HG03175 (cell line): Measurements from ENCODE around the gene HBEGF.
"Not testable (repeated sequence)": the region's sequence is repeated elsewhere in the genome, so short reads cannot be mapped to it uniquely, and the experiment has no call there.

Experiments
- ATAC-seq: cut with Tn5 transposase; IDR thresholded peaks from one replicate; pipeline ENCODE4 v1.9.1; 2021; ENCODE audit warnings: mild to moderate bottlenecking, moderate library complexity; ENCODE audit not compliant: unreplicated experiment

HBEGF gene

DNA sequence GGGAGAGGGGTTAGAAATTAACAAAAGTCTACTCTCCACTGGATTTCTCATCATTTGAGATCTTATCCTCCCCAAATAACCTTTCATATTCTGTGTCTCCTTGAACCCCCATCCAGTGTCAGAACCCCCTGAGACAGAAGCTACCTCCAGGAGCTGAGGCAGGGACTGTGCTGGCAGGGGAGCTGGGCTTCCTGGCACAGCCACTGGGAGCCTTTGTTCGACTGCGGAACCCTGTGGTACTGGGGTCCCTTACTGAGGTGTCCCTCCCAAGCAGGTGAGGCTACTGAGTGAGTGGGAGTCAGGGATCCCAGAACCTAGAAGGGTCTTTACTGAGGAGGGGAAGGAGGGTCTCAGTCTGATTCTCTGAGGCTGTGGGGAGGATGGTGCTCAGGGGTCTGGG is 15.5 kb upstream of the HBEGF start:
- no peak for ATAC-seq

DNA sequence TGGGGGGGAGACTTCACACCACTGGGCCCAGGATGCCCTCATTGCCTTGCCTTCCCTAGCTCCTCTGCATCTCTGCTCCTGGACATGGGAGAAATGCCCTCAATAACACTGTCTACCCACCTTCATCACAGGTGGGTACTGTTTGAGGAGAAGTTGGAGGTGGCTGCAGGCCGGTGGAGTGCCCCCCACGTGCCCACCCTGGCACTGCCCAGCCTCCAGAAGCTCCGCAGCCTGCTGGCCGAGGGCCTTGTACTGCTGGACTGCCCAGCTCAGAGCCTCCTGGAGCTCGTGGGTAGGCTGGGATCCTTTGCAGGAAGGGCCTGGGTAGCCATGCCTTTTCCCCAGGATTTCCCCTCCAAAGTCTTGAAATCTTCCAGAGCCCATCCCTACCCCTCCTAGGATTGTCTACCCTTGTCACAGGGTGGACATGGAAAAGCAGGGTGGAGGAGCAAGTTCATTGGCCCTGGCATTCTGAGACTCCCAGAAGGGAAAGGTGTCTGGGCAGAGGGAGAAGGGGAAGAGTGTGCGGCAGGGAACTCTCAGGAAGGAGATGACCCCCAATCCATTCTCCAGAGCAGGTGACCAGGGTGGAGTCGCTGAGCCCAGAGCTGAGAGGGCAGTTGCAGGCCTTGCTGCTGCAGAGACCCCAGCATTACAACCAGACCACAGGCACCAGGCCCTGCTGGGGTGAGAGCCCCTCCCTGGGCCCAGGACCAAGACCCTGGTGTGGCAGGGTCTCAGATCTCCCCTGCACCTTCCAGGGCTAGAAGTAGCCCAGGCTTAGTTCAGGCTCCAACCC is 14.5 kb upstream of the HBEGF start:
- no peak for ATAC-seq

DNA sequence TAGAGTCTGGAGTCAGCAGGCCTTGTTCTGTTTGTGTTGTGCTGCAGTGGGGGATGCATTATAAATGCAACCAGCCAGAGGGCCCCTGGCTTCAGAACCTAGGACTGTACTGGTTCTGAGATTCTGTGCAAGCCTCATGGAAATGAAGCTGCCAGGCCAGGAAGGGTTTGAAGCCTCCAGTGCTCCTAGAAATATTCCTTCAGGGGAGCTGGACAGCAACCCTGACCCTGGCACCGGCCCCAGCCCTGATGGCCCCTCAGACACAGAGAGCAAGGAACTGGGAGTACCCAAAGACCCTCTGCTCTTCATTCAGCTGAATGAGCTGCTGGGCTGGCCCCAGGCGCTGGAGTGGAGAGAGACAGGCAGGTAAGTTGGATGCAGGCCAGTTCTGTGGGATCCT is 13.7 kb upstream of the HBEGF start, which contains the start of gene SLC4A9:
TSS of gene SLC4A9 (plus strand) at position 94 of the 400 bp plus-strand sequence. CDS start at position 137, 43 bp downstream.
- ATAC-seq: no peak

DNA sequence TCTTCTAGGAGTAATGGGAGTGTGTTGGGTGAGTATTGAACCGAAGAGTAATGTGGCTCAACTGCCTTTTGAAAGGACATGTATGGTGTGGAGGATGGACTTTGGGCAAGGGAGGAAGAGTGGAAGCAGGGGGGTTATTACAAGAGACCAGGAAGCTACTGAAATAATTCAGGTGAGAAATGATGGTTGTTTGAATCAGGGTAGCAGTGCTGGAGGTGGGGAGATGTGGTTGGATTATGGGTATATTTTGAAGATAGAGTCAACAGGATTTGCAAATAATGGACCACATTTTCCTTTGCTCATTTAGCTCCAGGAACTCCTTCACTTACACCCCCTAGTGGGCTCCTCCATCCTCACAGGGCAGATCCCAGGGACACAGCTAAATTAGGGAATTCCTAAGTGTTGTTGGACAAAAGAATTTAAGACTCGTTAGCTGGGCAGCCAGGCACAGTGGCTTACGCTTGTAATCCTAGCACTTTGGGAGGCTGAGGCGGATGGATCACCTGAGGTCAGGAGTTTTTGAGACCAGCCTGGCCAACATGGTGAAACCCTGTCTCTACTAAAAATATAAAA is 12.4 kb upstream of the HBEGF start:
- ATAC-seq: no peak

DNA sequence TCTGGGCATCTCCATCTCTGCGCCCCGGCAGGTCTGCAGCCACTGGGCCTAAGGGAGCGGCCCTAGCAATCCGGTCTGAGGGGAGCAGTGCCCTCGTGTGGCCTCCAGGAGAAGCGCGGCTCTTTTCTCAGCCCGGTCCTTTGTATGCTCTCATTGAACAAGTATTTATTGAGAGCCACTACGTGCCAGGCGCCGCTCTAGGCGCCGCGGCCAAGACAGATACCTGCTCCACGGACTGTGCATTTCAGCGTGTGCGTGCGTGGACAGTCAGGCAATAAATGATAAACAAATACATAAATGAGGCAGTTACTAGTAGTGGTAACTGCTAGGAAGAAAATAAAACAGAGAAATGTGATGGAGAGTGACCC is 11.3 kb upstream of the HBEGF start:
- ATAC-seq: peak; percentile 94

DNA sequence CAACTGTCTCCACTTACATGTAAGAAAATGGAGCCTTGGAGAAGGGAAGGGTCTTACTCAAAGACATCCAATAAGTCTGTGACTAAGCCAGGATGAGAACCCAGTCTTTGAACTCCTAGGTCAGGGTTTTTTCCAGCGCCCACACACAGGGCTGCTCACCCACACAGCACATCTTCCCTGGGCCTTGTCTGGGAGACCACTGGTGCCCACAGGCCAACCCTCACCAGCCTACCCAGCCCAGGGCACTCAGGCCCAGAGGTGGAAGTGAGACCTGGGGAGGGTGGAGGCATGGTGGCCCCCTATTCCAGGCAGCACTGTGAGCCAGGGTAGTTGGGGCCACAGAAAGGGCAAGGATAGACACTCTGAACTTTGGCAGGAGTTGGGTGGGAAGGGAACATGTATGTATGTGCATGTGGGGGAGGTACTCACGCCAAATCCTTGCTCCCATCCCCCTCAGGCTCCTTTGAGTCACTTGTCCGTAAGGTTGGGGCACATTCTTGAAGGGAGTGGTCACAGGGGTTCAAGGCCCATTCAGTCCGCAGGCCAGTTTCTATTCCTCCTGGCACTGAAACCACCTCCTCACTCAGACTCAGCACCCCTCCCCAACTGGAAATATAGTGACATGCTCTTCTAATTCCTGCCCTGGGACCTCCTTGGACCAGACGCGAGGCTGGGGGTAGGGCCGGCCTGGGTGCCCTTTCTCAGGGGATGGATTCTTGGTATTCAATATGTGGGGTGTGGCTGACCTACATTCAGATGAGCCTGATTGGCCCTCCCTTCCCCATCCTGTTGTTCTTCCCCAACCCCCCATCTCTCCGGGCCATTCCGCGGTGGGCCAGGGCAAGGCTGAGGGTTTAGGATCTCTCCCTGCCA is 10.7 kb upstream of the HBEGF start:
- ATAC-seq: peak; percentile 12

DNA sequence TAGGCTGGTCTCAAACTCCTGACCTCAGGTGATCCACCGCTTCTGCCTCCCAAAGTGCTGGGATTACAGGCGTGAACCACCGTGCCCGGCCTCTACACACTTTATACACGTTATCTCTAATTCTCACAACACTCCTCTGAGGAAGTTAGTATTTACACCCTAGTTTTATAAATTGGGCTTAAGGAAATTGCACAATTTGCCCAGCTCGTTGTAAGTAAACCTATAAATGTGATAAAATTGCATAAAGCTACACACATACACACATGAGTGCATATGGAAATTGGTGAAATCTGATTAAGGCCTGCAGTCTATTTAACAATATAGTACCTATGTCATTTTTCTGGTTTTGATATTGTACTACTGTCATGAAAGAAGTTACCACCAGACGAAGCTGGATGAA is 9.1 kb upstream of the HBEGF start:
- no peak for ATAC-seq

DNA sequence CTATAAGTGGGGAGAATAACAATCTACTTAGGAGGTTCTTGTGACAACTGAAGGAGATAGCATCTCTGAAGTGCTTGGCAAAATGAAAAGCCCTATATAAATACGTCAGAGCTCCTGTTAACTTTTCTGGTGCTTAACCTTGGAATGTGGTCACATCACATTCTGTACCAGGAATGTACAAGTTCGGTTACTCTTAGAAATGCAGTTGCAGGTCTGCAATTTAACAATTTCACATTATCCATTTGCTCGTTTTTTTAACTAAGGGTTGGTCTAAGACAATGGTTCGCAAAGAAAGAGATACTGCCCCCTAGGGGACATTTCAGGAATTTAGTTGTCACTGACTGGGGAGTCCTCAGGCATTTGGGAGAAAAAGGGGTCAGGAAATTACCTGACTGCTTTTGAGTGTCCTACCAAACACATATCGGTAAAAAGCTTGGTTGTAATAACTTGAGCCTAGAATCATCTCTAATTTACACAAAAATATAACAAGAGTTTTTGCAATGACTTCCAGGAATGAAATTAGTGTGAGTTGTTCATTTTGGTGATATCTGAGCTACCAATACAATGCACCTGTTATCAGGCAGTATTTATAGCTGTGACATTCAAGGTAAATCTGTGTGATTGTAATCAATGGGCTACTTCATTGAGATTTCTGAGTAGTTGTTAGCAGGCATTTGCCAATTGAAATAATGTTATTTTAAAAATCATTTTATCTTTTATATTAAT is 5.4 kb upstream of the HBEGF start:
- peak; percentile 59 for ATAC-seq

DNA sequence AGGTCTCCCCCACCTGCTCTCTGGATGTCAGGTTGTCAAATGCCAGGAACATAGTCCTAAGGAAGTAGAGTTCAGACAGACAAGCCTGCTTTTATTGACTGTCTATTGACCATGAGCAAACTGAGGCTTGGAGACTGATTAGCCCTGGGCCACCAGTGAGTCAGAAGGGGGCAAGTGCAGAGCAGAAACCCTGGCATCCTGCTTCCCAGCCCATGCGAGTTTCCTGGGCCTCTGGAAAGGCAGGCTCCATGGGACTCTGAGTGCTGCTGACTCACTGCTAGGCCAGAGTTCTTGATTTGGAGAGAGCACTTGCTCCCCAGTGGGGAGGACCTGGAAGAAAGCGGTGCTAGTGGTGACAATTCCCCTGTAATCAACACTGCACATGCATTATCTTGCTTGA is 2.8 kb upstream of the HBEGF start:
- no peak for ATAC-seq

DNA sequence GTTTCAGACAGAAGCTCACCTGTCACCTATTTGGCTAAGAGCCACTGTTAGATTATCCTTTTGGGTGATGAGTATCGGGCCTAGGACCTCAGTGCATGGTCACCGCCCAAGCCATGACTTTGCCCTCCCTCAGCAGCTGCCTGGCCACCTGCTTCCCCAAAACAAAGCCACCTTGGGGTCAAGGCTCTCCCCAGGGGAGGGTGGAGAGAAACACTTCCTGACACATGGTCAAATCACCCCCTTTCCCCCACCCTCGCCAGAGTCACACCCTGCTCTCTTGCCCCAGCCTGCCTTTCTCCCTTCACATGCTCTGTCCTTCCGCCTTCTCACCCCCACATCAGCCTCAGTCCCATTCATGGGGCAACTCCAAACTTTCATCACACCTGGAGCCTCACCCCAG is 1.7 kb upstream of the HBEGF start:
- no peak for ATAC-seq

DNA sequence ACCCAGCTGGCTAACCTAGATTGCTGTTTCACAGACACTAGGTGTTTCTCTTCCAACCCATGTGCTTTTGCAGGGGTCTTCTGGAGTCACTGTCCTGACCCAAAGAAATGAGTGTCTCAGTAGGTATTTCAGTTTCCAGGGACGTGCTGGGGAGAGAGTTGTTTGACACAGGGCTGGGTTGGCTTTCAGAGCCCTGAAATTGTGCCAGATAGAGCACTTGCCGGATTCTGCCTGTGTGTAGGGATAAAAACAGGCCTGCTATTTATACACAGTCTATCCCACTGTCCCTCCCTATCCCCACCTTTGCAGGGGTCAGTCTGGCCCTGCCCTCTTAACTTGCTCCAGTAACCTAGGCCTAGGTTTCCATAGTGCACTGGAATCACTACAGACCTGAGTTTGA is 957 bp upstream of the HBEGF start:
- no peak for ATAC-seq

DNA sequence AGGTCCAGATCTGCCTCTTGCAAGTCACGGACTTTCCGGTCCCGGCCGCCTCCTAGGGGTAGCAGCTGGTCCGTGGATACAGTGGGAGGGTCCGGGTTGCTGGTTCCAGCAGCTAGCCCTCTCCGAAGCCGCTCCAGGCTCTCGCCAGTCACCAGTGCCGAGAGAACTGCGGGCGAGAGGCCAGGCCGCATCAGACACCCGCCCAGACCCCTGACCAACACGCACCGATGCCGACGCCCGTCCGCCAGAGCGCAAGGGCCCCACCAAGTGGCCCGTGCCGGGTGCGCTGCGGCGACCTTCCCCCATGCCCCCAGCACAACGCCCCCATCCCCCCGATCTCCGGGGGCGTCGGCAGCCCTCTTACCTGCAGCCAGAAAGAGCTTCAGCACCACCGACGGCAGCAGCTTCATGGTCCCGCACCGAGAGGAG is 470 bp downstream of the HBEGF start:
- ATAC-seq: peak; percentile 24

DNA sequence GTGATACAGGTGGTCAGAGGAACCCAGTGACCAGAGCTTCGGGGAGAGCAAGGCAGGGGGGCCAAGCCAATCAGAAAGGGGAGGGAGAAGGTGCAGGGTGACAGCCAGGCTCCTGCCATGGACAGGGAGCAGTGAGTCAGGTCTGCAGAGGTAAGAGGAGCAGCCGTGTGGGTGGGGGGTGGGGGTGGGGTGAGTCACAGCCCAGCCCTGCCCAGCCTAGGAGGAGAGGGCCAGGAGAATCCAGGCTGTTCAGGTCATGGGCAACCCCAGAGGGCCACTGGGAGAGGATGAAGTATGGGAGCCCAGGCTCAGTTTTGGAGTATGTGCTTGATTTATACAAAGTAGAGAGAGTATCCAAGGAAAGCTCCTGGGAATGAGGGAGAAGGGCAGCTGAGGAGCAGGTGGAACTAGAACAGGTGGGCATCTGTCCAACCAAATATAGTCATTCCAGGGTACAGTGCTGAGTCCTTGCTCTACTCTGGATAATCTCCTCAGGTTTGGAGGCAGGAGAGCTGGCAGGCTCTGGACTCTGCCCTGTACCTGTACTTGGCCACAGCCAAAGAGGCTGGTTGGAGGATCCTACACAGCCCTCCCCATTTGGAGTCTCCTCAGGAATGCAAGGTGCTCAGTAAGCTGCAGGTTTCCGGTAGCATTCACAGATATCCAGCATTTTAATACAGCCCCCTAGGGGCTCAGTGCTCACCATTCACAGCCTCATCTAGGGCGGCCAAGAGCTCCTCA is 1.6 kb downstream of the HBEGF start:
- no peak for ATAC-seq

DNA sequence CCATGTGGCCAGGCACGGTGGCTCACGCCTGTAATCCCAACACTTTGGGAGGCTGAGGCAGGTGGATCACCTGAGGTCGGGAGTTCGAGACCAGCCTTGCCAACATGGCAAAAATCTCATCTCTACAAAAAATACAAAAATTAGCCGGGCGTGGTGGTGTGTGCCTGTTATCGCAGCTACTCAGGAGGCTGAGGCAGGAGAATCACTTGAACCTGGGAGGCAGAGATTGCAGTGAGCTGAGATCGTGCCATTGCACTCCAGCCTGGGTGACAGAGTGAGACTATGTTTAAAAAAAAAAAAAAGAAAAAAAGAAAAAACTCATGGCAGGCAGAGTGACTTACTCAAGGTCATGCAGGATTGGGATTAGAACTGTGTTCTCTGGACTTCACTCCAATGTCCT is 2.6 kb downstream of the HBEGF start:
- ATAC-seq: not testable (repeated sequence)

DNA sequence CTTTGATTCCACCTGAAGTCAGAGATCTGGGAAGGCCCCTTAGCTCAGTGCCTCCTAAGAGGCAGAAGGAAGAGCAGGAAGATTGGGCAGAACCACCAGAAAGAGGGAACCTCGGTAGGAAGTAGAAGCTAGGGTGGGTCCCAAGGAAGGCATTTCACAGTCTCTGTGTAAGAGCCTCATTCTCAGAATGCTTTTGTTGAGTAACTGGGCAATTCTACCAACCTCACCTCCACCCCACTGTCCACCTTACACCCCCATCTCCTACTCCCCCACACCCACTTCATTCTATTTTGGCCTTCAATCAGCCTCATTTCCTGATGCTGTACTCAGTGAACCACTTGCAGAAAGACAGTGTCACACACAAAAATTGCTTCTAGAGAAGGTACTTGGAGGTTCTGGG is 3.5 kb downstream of the HBEGF start:
- no peak for ATAC-seq

DNA sequence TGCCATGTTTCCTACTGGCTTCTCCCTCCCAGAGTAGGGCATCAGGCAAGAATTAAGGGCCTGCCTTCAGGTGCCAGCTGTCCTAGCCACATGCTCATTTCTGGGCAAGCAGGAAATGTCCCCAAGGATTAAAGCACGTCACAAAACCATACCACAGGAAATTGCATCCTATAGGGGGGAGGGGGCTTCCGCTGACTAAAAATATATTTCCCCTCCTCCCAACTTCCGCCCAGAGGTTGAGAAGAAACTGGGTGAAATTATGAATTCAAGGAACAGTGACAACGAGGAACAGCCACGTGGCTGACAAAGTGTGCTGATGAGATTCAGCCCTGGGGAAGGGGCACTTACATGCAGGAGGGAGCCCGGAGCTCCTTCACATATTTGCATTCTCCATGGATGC is 4.1 kb downstream of the HBEGF start:
- no peak for ATAC-seq

DNA sequence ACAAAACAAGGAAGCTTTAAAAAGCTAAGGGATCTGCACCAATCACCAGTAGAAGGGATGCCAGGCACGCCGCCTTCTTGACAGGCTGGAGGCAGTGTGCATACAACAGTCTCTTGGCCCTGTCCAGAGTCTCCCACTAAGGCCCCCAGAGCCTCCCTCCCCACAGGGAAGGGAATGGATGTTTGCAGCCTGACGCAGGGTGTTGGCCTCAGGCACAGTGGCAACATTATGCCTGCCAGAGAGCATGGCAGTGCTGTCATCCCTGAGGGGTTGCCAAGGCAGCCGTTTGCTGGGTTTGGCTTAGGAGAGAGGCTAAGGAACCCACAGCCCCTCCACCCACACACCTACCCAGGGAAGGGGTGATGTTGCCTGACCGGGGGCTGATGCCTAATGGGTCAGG is 4.8 kb downstream of the HBEGF start:
- ATAC-seq: no peak

DNA sequence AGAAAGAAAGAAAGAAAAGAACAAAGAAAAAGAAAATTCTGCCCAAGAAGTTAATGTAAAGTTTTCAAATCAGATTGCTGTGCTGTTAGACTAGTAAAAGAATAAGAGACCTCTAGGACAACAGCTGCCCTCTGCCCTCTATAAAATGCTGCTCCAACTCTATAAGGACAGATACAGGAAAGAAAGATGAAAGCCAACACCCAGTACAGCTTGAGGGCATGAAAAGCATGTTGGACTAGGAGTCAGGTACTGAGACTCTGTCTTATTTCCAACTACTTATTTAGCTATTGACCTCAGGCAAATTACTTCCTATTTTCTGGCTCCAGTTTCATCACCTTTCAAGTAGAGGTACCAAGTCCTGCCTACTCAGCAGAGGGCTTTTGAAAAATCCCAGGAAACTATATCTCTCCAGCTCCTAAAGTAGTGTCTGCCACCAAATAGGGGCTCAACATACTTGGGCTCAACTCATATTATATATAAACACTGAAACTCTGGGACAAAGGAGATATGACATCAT is 5.7 kb downstream of the HBEGF start:
- no peak for ATAC-seq

DNA sequence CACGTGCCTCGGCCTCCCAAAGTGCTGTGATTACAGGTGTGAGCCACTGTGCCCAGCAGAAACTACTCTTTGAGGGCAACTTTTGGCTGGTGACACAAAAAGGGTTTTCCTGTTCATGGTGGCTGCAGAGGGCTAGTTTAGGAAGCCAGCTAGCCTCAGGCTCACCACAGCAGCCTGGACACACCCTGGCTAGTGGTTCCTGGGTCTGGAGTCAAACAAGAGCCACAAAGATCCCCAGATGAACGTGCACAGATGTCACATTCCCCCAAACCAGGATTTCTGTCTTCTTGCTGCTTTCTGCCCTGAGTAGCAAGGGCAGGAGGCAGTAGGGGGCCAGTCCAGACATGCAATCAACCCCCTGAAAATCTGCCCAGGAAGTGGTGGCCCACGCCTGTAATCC is 6.8 kb downstream of the HBEGF start:
- ATAC-seq: no peak

DNA sequence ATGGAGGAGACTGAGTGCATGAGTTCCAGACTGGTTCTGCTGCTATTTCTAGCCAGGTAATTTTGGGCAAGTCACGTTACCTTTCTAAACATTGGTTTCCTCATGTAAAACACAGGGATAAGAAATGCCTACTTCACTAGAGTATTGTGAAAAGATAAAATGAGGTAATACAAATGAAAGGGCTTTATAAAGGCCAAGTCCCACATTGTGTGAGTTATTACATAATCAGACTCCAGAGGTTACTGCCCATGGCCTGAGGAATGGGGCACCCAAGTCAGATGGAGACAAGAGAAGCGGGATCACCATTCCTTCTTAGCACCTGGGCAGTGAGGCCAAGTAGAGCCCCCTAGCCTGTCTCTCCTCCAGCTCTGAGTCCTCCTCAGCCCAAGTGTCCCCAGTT is 7.5 kb downstream of the HBEGF start:
- ATAC-seq: no peak
